WTC11 (cell line): Measurements from ENCODE around the gene ADAMTS15. TPM values are rescaled to one million over a fixed set of nuclear protein-coding genes. Genes with fewer than 3 reads are reported as not detected.

Source experiments
- ATAC-seq: fragments of 200-7000 bp; cut with Tn5 transposase; 2 replicates; pipeline ENCODE4 v1.10.0; 2021; ENCODE audit warnings: mild to moderate bottlenecking, moderate library complexity
- CTCF ChIA-PET: fragments of 300-600 bp; sonication (Branson Sonifier 250); formaldehyde crosslinking; loops from one replicate; lab custom pipeline; 2021; ENCODE audit warnings: antibody characterized with exemption; lab: Charles Lee
- POLR2A ChIA-PET: fragments of 350-600 bp; sonication (Branson Sonifier 250); formaldehyde crosslinking; loops from one replicate; lab custom pipeline; 2021; ENCODE audit warnings: antibody characterized with exemption; lab: Charles Lee
- DNase-seq: peaks from one replicate; pipeline ENCODE4 v3.0.0; 2021; ENCODE audit warnings: low spot score
- H3K27ac Mint-ChIP-seq: 2 replicates; pipeline ENCODE4 v1.8.0; 2021; ENCODE audit warnings: mixed read lengths
- H3K27me3 Mint-ChIP-seq: 2 replicates; pipeline ENCODE4 v1.8.0; 2021; ENCODE audit warnings: low read depth, mild to moderate bottlenecking, moderate library complexity, mixed read lengths
- H3K36me3 Mint-ChIP-seq: 2 replicates; pipeline ENCODE4 v1.8.0; 2021; ENCODE audit warnings: mixed read lengths
- H3K4me1 Mint-ChIP-seq: 2 replicates; pipeline ENCODE4 v1.8.0; 2022; ENCODE audit warnings: mixed read lengths
- H3K4me3 Mint-ChIP-seq: 2 replicates; pipeline ENCODE4 v1.8.0; 2021; ENCODE audit warnings: mild to moderate bottlenecking, moderate library complexity, mixed read lengths
- H3K9me3 Mint-ChIP-seq: 2 replicates; pipeline ENCODE4 v1.8.0; 2021; ENCODE audit warnings: mixed read lengths
- ETV6 ChIP-seq: sonication (generic); formaldehyde crosslinking; IDR thresholded peaks from 2 replicates; pipeline ENCODE4 v1.8.1; 2022; ENCODE audit warnings: mild to moderate bottlenecking, missing genetic modification reagents
- FOXK1 ChIP-seq: sonication (generic); formaldehyde crosslinking; IDR thresholded peaks from 2 replicates; pipeline ENCODE4 v1.8.0; 2022; ENCODE audit warnings: mild to moderate bottlenecking, moderate library complexity, missing genetic modification reagents
- FOXP4 ChIP-seq: sonication (generic); formaldehyde crosslinking; IDR thresholded peaks from 2 replicates; pipeline ENCODE4 v1.8.0; 2022; ENCODE audit warnings: mild to moderate bottlenecking, missing genetic modification reagents
- IRF2 ChIP-seq: sonication (generic); formaldehyde crosslinking; IDR thresholded peaks from 2 replicates; pipeline ENCODE4 v1.8.0; 2022; ENCODE audit warnings: low read depth, missing genetic modification reagents, borderline replicate concordance
- KAT7 ChIP-seq: sonication (generic); formaldehyde crosslinking; IDR thresholded peaks from 2 replicates; pipeline ENCODE4 v1.8.1; 2023; ENCODE audit warnings: missing genetic modification reagents, mild to moderate bottlenecking, borderline replicate concordance
- MYBL2 ChIP-seq: sonication (generic); formaldehyde crosslinking; IDR thresholded peaks from 2 replicates; pipeline ENCODE4 v1.8.1; 2023; ENCODE audit warnings: mild to moderate bottlenecking, moderate library complexity, missing genetic modification reagents
- NFE2L1 ChIP-seq: sonication (generic); formaldehyde crosslinking; IDR thresholded peaks from 2 replicates; pipeline ENCODE4 v1.8.1; 2023; ENCODE audit warnings: missing genetic modification reagents
- PRDM15 ChIP-seq: sonication (generic); formaldehyde crosslinking; IDR thresholded peaks from 2 replicates; pipeline ENCODE4 v1.8.0; 2022; ENCODE audit warnings: missing genetic modification reagents
- SMAD3 ChIP-seq: sonication (generic); formaldehyde crosslinking; IDR thresholded peaks from 2 replicates; pipeline ENCODE4 v1.8.0; 2022; ENCODE audit warnings: missing genetic modification reagents, mild to moderate bottlenecking, borderline replicate concordance
- SP1 ChIP-seq: sonication (generic); formaldehyde crosslinking; conservative IDR thresholded peaks from 2 replicates; pipeline ENCODE4 v1.8.1; 2022; ENCODE audit warnings: missing genetic modification reagents
- TEAD1 ChIP-seq: sonication (generic); formaldehyde crosslinking; IDR thresholded peaks from 2 replicates; pipeline ENCODE4 v1.8.0; 2022; ENCODE audit warnings: mild to moderate bottlenecking, missing genetic modification reagents
- TP53 ChIP-seq: sonication (generic); formaldehyde crosslinking; IDR thresholded peaks from 2 replicates; pipeline ENCODE4 v1.8.1; 2023; ENCODE audit warnings: mild to moderate bottlenecking, missing genetic modification reagents
- ZBTB21 ChIP-seq: sonication (generic); formaldehyde crosslinking; IDR thresholded peaks from 2 replicates; pipeline ENCODE4 v1.8.1; 2023; ENCODE audit warnings: mild to moderate bottlenecking, missing genetic modification reagents, borderline replicate concordance
- ZNF121 ChIP-seq: sonication (generic); formaldehyde crosslinking; IDR thresholded peaks from 2 replicates; pipeline ENCODE4 v1.8.0; 2023; ENCODE audit warnings: missing genetic modification reagents
- ZNF416 ChIP-seq: fragments of 250-450 bp; sonication (Bioruptor Pico); IDR thresholded peaks from 2 replicates; pipeline ENCODE4 v1.9.0; 2021; ENCODE audit warnings: mild to moderate bottlenecking, inconsistent platforms
- ZNF423 ChIP-seq: fragments of 250-450 bp; sonication (Bioruptor Pico); IDR thresholded peaks from 2 replicates; pipeline ENCODE4 v2.1.2; 2022; ENCODE audit warnings: mild to moderate bottlenecking, moderate library complexity
- ZNF532 ChIP-seq: fragments of 250-450 bp; sonication (Bioruptor Pico); IDR thresholded peaks from 2 replicates; pipeline ENCODE4 v1.9.0; 2021; ENCODE audit warnings: mild to moderate bottlenecking, borderline replicate concordance
- total RNA-seq: library from RNA; stranded (reverse); gene quantifications from 3 replicates; pipeline ENCODE4 v1.2.3, GENCODE V29; 2021
- TF ChIP-seq, protein P1 (sequence below): sonication (generic); formaldehyde crosslinking; IDR thresholded peaks from 2 replicates; pipeline ENCODE4 v1.8.1; 2023; ENCODE audit warnings: mild to moderate bottlenecking, missing genetic modification reagents, moderate library complexity
- TF ChIP-seq, protein P2 (sequence below): sonication (generic); formaldehyde crosslinking; IDR thresholded peaks from 2 replicates; pipeline ENCODE4 v1.8.0; 2023; ENCODE audit warnings: missing genetic modification reagents
- TF ChIP-seq, protein P3 (sequence below): fragments of 250-450 bp; sonication (Bioruptor Pico); IDR thresholded peaks from 2 replicates; pipeline ENCODE4 v1.9.0; 2021; ENCODE audit warnings: mild to moderate bottlenecking

ADAMTS15 gene
- total RNA-seq, 1 experiment from 2014 or later, result 3.7 TPM

DNA sequence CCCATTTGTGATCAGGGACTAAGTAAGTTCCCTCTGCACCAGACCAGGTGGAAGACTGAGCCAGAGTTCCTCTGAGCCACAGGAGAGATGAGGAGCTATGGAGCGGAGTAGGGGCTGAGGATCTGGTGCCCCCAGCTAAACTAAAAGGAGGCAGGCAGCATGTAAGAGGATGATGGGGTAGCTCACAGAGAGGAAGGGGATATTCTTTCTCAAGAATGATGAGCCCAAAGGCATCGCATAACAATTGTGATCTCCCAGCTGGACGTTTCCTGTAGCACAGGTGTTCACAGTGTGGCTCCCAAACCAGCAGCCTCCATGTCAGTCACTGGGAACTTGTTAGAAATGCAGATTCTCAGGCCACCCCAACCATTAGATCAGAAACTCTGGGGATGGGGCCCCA is 44.5 kb upstream of the ADAMTS15 start:
- peaks cover 9% of the 10 kb centered on the region for H3K36me3 Mint-ChIP-seq
- CTCF ChIA-PET, result interaction anchor here (0.9 to 2.0 kb wide), 8 partner anchors 9 to 191 kb away, joined by 3 to 6 read pairs (median 4); partner anchors contain the start of gene ADAMTS8
- DNase-seq (peak; percentile 47), ATAC-seq (peak; percentile 72)
- no peaks in the 10 kb centered on the region for H3K9me3 Mint-ChIP-seq
- POLR2A ChIA-PET, result interaction anchor here (0.7 kb wide), 1 partner anchor 23 kb away, joined by 4 read pairs; no protein-coding TSS in a partner anchor
- peak overlapping the region; percentile 96 for H3K27ac Mint-ChIP-seq
- H3K4me1 Mint-ChIP-seq, result peaks cover 78% of the 10 kb centered on the region
- H3K4me3 Mint-ChIP-seq, result peak overlapping the region; percentile 16; the same call in 1 of the 2 replicates
- H3K27me3 Mint-ChIP-seq, result peaks cover 9% of the 10 kb centered on the region
- peak; percentile 33; the same call in 1 of the 2 replicates for TF ChIP-seq ZBTB21 (CRISPR knock-in tag)
- TF ChIP-seq, protein P1, sequence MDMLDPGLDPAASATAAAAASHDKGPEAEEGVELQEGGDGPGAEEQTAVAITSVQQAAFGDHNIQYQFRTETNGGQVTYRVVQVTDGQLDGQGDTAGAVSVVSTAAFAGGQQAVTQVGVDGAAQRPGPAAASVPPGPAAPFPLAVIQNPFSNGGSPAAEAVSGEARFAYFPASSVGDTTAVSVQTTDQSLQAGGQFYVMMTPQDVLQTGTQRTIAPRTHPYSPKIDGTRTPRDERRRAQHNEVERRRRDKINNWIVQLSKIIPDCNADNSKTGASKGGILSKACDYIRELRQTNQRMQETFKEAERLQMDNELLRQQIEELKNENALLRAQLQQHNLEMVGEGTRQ (CRISPR knock-in tag), result peak; percentile 24; the same call in 1 of the 2 replicates
- TF ChIP-seq NFE2L1 (CRISPR knock-in tag), result peak; percentile 73; the same call in 1 of the 2 replicates
- TF ChIP-seq FOXP4 (CRISPR knock-in tag), result peak; percentile 81; the same call in 1 of the 2 replicates
- TF ChIP-seq SP1 (CRISPR knock-in tag), result peak; percentile 65
- TF ChIP-seq SMAD3 (CRISPR knock-in tag), result peak; percentile 13; the same call in 1 of the 2 replicates
- TF ChIP-seq PRDM15 (CRISPR knock-in tag), result peak; percentile 60; the same call in 1 of the 2 replicates
- peak; percentile 56; the same call in 1 of the 2 replicates for TF ChIP-seq FOXK1 (CRISPR knock-in tag)
- TF ChIP-seq IRF2, result no peak
- TF ChIP-seq ETV6 (CRISPR knock-in tag), result peak; percentile 73
- TF ChIP-seq, protein P2, sequence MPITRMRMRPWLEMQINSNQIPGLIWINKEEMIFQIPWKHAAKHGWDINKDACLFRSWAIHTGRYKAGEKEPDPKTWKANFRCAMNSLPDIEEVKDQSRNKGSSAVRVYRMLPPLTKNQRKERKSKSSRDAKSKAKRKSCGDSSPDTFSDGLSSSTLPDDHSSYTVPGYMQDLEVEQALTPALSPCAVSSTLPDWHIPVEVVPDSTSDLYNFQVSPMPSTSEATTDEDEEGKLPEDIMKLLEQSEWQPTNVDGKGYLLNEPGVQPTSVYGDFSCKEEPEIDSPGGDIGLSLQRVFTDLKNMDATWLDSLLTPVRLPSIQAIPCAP, result no peak
- no peak for TF ChIP-seq ZNF416 (CRISPR knock-in tag)
- no peak for TF ChIP-seq ZNF121 (CRISPR knock-in tag)
- TF ChIP-seq KAT7 (CRISPR knock-in tag), result 0 out of 2 replicates have a peak, but pooled peaks have one; percentile 50
- peak; percentile 11; the same call in 1 of the 2 replicates for TF ChIP-seq ZNF423
- no peak for TF ChIP-seq TP53 (CRISPR knock-in tag)
- TF ChIP-seq, protein P3, sequence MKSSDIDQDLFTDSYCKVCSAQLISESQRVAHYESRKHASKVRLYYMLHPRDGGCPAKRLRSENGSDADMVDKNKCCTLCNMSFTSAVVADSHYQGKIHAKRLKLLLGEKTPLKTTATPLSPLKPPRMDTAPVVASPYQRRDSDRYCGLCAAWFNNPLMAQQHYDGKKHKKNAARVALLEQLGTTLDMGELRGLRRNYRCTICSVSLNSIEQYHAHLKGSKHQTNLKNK (CRISPR knock-in tag), result no peak
- peak; percentile 82; the same call in 1 of the 2 replicates for TF ChIP-seq TEAD1 (CRISPR knock-in tag)
- no peak for TF ChIP-seq ZNF532
- TF ChIP-seq MYBL2 (CRISPR knock-in tag), result peak; percentile 35; the same call in 1 of the 2 replicates
